HG02970 (cell line): ENCODE results near the gene BCAN.
"Not testable (repeated sequence)": the region's sequence is repeated elsewhere in the genome, so short reads cannot be mapped to it uniquely, and the experiment has no call there.

Source experiments
- ATAC-seq: cut with Tn5 transposase; IDR thresholded peaks from one replicate; pipeline ENCODE4 v1.9.1; 2021; ENCODE audit warnings: mild to moderate bottlenecking, moderate library complexity, moderate number of reproducible peaks; ENCODE audit not compliant: unreplicated experiment, low FRiP score

Gene BCAN

DNA sequence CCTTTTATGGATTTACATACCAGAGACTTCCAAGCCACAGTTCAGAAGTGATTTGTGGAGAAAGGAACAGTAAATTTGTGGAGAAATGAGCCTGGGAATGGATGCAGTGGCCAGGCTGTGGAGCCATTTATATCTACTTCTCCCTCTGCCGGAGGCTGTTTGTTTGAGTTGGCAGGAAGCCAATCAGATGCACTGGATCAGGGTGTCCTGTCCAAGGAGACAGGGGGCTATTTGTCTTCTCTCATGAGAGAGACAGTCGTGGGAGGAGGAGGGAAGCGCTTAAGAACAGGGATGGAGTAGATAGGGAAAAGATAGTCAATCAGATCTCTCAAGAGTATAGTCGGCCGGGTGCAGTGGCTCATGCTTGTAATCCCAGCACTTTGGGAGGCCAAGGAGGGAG is 25.5 kb upstream of the BCAN start:
- ATAC-seq, result no peak

DNA sequence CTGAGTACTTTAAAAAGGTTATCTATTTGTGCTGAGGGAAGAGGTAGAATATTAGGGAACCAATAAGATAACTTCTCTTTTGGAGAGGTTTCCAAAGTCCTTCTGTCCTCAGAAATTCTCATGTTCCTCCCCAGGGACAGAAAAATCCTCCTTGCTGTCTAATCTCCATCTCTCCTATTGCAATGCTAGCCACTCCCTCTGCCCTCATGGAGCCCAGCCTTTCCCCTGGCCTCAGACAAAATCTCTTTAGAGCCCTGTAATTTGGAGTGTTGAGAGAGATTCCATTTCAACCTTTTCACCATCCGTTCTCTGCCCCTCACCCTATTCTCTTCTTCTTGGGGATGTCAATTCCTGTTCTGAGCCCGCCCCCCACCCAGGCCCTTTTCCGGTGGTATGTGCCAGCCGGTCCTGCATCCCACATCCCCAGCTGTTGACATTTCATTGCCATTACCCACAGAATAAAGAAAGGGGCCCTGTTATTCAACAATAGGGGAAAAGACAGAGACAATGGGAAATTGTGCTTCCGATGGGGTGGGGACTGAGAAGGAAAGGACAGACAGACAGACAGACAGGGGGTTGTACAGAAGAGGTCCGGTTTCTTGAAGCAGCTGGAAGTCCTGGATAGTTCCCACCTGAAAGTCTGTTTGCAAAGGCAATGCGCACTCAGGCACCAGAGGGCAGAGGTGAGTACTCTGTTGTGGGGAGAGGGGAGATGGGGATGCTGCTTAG is 22.9 kb upstream of the BCAN start, which contains the start of gene HAPLN2:
Gene HAPLN2, plus strand, starts transcription at position 563 of the 729 bp plus-strand sequence. CDS start 4,076 bp downstream, outside the sequence.
- ATAC-seq, result no peak

DNA sequence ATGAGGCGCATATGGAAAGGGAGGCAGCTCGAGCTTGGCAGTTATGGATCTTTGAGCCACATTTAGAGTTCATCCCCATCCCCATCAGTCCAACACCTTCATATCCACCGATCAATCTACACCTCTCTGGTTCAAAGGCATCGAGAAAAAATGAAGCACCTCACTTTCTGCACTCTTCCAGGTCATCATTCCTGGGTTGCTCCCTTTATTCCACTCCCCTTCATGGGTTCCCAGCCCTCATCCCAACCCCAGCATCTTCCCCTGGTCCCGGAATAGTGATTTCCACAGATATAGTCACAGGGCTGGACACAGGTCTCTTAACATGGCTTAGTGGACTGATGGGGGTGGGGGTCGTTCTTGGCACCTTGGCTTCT is 22.3 kb upstream of the BCAN start:
- no peak for ATAC-seq

DNA sequence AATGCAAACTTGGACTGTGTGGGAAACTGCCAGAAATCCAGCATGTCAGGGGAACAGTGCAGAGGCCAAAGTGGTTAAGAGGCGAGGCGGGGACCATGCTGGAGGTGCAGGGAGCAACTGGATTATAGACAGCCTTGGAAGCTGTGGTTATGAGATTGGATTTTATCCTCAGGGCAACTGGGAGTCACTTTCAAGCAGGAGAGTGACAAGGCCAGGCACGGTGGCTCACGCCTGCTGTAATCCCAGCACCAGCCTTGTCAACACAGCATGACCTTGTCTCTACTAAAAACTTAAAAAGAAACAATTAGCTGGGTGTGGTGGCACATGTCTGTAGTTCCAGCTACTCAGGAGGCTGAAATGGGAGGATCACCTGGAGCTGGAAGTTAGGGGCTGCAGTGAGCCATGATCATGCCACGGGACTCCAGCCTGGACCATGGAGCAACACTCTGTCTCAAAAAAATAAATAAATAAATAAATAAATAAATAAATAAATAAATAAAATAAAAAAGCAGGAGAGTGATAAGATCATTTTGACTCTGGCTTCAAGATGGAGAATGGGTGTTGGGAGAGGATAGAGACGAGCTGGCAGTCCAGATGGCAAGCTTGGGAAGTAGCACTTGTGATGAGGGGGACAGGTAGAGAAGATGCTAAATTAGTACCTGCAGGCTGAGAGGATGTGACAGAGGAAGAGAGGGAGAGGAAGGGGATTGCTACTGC is 19.2 kb upstream of the BCAN start:
- ATAC-seq, result no peak

DNA sequence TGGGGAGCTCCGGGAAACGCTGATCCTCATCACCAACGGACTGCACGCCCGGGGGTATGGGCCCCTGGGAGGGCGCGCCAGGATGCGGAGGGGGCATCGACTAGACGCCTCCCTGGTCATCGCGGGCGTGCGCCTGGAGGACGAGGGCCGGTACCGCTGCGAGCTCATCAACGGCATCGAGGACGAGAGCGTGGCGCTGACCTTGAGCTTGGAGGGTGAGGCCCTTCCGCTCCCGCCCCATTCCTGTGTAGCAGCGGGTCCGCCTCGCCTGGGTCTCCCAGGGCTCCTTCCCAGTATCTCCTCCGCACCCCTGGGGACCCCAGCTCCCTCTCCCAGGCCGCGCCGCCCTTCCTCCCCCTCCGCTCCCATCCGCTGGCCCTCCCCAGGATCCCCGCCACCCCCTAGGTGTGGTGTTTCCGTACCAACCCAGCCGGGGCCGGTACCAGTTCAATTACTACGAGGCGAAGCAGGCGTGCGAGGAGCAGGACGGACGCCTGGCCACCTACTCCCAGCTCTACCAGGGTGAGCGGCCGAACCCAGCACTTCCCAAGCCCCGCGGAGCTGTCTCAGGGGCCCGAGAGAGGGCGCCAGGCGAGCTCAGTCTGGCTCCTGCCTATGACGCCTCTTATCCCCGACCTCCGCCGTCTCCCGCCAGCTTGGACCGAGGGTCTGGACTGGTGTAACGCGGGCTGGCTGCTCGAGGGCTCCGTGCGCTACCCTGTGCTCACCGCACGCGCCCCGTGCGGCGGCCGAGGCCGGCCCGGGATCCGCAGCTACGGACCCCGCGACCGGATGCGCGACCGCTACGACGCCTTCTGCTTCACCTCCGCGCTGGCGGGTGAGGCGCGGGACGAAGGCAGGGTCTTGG is 17.7 kb upstream of the BCAN start:
- ATAC-seq, result no peak

DNA sequence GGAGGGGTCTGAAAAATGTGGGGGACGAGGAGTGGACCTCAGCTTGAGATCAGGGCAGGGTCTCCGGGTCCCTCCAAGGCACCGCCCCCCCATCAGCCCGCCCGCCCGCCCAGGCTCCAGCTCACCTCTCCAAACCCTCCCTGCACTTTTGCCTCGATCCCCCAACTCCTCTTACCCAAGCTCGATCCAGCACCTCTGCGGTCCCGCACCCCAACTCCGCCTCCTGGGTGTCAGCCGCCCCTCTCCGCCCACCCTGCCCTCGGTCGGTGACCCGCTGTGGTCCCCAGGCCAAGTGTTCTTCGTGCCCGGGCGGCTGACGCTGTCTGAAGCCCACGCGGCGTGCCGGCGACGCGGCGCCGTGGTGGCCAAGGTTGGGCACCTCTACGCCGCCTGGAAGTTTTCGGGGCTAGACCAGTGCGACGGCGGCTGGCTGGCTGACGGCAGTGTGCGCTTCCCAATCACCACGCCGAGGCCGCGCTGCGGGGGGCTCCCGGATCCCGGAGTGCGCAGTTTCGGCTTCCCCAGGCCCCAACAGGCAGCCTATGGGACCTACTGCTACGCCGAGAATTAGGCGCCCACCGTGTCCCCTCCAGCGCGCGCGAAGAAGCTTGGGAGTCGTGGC is 17.0 kb upstream of the BCAN start:
- ATAC-seq, result no peak

DNA sequence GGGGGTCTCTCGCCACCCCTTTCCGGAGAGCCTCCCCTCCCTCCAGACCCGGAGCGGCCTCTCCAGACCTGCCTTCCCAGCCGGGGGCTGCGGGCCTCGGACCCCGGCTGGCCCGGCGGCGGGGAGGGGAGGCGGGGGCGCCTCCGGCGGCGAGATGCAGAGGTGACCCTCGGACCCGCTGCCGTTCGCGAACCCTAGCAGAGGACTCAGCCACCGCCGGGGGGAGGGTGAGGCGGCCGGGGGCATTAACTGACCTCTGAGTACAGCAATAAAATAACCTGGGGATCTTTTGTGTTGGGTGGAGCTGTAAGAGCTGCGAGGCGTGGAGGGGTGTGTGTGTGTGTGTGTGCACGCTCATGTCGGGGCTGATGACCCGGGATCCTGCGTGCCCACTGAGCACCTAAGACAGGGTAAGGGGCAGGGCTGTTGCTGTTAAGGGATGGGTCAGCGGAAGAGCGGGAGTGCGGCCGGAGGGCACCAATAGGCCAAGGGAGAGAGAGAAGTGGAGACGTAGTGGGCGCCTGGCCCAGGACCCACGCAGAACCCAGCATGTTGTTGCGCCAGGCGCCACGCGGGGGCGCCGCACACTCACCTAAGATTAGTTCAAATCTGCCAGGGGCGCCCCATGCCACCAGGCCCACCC is 16.4 kb upstream of the BCAN start:
- ATAC-seq, result no peak

DNA sequence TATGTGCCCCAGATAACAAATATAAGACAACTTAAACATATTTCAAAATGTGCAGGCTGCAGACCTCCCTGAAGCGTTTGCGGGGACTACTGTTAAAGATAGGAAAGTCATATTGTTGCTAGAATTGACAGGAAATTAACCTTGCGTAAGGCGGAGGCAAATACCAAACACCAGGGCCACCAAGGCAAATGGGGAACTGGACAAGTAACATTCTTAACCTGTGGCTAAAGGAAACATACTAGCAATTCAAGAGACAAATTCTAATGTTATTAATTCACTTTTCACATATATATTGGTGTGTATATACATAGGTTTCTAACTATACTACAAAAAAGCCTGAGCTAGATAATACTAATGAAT is 15.9 kb upstream of the BCAN start:
- no peak for ATAC-seq

DNA sequence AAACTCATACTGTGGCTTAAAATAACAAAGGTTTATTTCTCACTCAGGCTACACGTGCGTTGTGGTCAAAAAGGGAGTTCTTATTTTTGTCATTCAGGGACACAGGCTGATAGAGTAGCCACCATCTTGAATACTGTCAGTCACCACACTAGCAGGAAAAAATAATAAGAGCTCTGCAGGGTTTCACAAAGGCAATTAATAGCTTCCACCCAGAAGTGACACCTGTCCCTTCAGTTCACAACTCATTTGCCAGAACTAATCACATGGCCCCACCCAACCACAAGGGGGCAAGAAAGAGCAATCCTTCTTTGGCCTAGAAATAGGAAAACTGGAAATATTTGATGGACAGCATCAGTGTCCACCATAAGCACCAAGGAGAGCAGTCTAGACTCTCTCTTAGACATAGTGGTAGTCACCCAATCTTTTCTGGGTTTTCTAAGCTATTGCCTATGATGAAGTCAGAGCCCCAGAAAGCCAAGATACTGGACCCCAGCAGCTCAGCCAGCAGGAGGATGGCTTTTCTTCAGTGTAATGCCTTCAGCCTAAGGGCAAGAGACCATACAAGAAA is 14.5 kb upstream of the BCAN start:
- ATAC-seq, result no peak

DNA sequence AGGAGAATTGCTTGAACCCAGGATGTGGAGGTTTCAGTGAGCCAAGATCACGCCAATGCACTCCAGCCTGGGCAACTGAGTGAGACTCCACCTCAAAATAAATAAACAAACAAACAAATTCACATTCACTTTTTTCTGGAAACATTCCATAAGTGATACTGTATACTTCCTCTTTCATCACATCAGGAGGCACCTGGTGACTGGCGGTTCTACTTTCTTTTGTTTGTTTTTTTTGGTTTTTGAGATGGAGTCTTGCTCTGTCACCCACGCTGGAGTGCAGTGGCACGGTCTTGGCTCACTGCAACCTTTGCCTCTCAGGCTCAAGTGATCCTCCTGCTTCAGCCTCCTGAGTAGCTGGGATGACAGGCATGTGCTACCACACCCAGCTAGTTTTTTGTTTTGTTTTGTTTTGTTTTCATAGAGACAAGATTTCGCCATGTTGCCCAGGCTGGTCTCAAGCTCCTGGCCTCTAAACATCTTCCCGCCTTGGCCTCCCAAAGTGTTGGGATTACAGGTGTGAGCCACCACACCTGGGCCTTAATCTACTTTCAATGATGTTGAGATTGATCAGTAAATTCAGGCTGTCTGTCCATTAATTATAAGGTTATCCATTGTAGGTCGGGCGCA is 12.0 kb upstream of the BCAN start:
- no peak for ATAC-seq

DNA sequence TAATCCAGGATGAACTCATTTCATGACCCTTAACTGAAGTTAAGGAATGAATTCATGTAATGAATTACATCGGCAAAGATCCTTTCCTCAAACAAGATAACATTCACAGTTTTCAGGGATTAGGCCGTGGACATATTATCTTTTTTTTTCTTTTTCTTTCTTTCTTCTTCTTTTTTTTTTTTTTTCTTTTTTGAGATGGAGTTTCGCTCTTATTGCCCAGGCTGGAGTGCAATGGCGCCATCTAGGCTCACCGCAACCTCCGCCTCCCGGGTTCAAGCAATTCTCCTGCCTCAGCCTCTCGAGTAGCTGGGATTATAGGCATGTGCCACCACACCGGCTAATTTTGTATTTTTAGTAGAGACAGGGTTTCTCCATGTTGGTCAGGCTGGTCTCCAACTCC is 10.8 kb upstream of the BCAN start:
- not testable (repeated sequence) for ATAC-seq

DNA sequence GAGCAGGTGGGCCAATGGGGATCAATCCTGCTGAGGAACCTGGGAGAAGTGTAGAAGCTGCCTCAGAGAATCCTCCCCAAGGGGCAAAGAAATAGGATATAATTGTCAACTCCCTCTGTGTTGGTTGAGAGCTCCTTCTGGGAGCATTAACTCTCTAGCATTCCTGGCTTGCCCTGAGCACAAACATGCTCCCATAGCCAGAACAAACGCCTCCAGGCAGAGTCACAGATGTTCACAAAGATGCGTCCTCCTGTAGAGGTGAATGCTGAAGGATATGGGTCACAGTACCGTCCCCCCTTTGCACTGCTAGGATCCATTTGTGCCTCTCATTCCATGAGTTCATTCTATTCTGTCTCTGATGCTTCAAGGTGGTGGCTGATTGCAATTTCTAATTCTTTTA is 9.6 kb upstream of the BCAN start:
- ATAC-seq, result no peak

DNA sequence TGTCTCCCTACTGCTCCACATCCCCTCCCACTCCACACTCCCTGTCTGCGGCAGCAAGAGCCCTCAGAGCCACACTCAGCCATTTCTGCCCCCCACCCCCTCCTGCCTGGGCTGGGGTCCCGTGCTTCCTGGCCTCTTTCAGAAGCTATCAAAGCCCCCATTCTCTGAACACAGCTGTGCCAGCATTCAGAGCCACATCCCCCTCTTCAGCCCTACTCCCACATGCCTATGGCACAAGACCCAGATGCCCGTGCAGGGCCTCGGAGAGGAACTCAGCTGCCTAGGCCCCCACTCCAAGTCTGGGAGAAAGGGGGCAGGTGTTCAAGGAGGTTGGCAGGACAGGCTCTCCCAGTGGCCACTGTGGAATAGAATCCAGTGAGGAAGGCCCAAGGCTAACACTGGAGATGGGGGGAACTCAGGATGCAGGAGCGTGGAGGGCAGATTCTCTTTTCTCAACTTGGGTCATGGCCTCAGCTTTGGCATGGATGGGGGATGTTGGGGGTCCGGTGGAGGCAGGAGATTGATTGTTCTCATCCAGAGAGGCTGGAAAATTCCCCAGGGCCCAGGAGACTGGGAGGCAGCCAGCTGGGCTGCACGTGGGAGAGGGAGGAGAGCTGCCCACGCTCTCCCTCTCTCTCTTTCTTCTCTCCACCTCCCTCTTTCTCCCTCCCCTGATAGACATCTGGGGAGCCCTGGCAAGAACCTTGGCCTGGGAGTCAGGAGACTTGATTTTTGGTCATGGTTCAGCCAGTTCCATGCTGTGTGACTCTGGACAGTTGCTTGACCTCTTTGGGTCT is 3.5 kb upstream of the BCAN start:
- no peak for ATAC-seq

DNA sequence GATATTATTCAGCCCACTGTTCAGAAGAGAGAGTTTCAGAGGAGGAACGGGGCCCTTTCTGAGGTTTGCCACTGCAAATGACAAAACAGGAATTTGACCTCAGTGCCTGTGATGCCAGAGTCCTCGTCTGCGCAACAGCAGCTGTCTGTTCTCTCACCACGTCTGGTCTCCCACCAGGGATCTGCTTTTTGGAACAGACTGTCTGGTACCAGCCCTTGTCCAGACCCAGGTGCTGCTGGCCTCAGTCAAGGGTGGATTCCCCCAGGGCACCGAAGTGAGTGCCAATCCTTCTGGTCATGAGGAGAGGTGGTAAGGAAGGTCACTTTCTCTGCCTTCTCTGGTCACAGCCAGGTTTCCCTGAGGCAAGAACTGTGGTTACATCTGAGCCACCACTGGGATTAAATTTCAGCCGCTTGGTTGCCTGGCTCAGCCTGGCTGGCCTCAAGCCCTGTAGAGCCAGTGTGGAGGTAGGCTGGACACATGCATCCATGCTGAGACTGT is 2.3 kb upstream of the BCAN start:
- no peak for ATAC-seq

DNA sequence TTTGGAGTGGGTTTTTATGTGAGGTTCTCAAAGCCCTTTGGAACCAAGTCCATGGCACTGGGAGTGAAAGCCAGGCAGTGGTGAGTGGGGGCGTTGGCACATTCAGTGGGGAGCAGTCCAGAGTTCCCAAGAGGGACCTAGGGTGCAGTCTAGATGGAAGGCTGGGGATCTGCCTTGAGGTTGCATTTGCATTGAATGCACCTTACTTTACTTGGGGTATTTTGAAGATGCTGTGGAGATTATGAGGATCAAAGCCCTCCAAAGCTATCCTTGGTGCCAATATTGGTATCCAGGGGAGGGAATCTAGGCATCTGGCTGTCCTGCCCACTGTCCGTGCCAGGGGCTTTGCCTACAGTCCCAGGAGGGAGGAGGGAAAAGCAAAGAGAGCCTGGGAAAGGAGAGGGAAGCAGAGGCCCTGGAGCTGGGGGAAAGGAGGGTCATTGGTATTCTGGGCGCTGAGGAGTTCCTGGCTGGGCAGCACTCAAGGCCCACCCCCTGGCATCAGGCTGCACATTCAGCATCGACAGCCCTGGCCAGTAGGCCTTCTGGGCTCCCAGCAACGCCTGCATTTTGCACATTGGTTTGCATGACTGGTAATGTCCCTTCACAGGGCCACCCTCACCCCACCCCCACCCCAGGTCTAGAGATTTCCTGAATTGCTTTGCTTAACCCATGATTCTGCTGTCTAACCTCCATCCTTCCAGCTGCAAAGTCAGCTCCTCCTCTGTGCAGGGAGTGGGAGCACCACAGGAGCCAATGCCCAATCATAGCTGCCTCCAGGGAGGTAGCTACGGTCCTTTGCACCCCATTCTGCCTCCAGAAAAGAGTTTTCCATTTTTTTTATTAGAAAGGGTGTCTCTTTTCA is 843 bp upstream of the BCAN start:
- ATAC-seq, result no peak

DNA sequence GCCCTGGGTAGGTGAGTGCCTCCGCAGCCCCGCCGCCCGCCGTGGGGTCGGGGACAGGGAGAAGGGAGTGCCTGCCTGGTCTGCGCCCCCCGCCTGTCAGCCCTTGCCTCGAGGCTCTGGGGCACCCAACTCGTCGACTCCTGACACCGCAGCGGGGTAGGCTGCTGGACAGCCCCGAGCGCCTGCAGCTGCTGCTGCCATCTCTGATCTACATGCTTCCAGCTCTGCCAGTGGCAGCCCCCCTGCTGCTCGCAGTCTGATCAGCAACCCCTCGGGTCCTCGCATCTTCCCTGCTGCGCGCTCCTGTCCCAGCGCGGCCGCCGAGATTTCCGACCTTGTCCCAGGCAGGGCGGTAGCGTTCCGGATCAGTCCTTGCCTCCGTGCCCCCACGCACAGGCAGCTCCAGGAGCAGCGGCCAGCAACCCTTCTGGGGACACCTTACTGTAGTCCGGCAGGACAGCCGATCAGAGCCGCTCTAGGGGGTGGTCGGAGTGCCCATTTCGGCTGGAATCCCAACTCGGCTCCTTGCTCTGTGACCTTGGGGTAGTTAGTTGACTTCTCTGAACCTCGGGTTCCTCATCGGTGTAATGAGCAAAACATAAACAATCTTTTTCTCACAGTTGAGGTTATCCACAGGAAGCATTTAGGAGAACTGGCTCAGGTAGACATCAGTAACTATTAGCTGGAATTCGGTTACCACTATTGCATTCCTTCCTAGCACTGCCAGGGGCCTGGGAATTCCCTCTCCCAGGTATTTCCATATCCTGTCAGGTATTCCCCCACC is 540 bp downstream of the BCAN start:
- no peak for ATAC-seq
